Right lobe of liver (tissue), 4 donors: ENCODE data around the gene PTK7.

Source experiments
- CTCF ChIP-seq, 4 donors: fragments of 200-600 bp in 3 of 4; fragments of 450-650 bp in 1 of 4; IDR thresholded peaks; one replicate each; pipeline versions ENCODE4 v1.5.1 to v1.8.0; 2016 to 2022; ENCODE audit warnings: antibody characterized with exemption in 4 of 4, mild to moderate bottlenecking in 2 of 4
- POLR2A ChIP-seq: fragments of 450-650 bp; IDR thresholded peaks from one replicate; pipeline ENCODE4 v1.6.1; 2017; ENCODE audit warnings: antibody characterized with exemption, mild to moderate bottlenecking
- donor health status: DM: no; HTN: no; CAD: no.
- donor health status: DM: no; HTN: no; CAD: no.
- donor health status: DM: no; HTN: yes; CAD: no.

- TF ChIP-seq CTCF (IDR thresholded peaks at IDR 0.05): no peak
- no peak for TF ChIP-seq POLR2A
Measured at GRCh38 chr6:43058531-43058930, 17.6 kb upstream of the PTK7 start.
